Measurements from ENCODE around the gene IL32. TPM values are rescaled to one million over a fixed set of nuclear protein-coding genes. Genes with fewer than 3 reads are reported as not detected.
A peak's percentile ranks its signal among the peaks of the same experiment; 100 is the strongest.

The IL32 gene
- total RNA-seq (2.0 and 2.3 TPM in 2 replicates), polyA plus RNA-seq (2.0 and 15.0 TPM in 2 replicates), polyA minus RNA-seq (1.9 and 16.8 TPM in 2 replicates)
- total RNA-seq (2013): 3.2 TPM

- Histone ChIP-seq H3K27ac (ENCODE audit: low read length in 2 of 2) (no peak within 1 kb of the TSS), H3K27me3 (replicated peaks in 1 of 4; ENCODE audit: control extremely low read depth in 1 of 4, control insufficient read depth in 3 of 4, insufficient read depth in 4 of 4, low read length in 3 of 4) (peaks cover 0 to under 1% (median 0%) of the 10 kb centered on the region in 4 experiments), H4K20me1 (ENCODE audit: control insufficient read depth, insufficient read depth, low read length, poor library complexity, severe bottlenecking) (no peaks in the 10 kb centered on the region), H3K36me3 (replicated peaks in 1 of 2; ENCODE audit: control extremely low read depth in 1 of 2, control insufficient read depth in 1 of 2, extremely low read depth in 1 of 2, insufficient read depth in 2 of 2, low read length in 1 of 2) (no peaks in the 10 kb centered on the region), H2AFZ (ENCODE audit: insufficient read depth, low read depth, low read length, poor library complexity, severe bottlenecking) (no peak within 1 kb of the TSS), H3K4me3 (ENCODE audit: control extremely low read depth in 1 of 5, extremely low read depth in 1 of 5, insufficient read depth in 1 of 5, low read depth in 2 of 5, low read length in 4 of 5) (no peak within 1 kb of the TSS), H3K9me3 (ENCODE audit: control extremely low read depth in 1 of 3, control insufficient read depth in 2 of 3, insufficient read depth in 1 of 3, low read length in 2 of 3) (no peaks in the 10 kb centered on the region), H3K79me2 (ENCODE audit: control insufficient read depth, insufficient read depth, low read length) (no peaks in the 10 kb centered on the region), H3K4me1 (ENCODE audit: control insufficient read depth in 2 of 2, insufficient read depth in 2 of 2, low read length in 2 of 2) (peaks cover 3 to 4% of the 10 kb centered on the region in 2 donors), H3K4me2 (replicated peaks; ENCODE audit: low read depth, low read length, poor library complexity, severe bottlenecking) (no peak within 1 kb of the TSS), H3K9ac (ENCODE audit: low read length) (no peak within 1 kb of the TSS)
- TF ChIP-seq CTCF (IDR thresholded peaks at IDR 0.05) (no peak), EZH2 (IDR thresholded peaks at IDR 0.05; ENCODE audit: borderline replicate concordance, insufficient read depth, low read depth, low read length, poor library complexity, severe bottlenecking) (no peak)
- ChIA-PET POLR2A (interaction anchor here (0.6 kb wide), 1 partner anchor 40 kb away, joined by 6 read pairs; no protein-coding TSS in a partner anchor), CTCF (interaction anchor here (5.0 kb wide), 1 partner anchor 62 kb away, joined by 38 read pairs; no protein-coding TSS in a partner anchor)
- peaks cover 4% of the 10 kb centered on the region for H3K4me1 Mint-ChIP-seq
- H3K27me3 Mint-ChIP-seq: no peaks in the 10 kb centered on the region
- intact Hi-C loops (cut with micrococcal nuclease): no loop called here
- WGBS (ENCODE audit: insufficient coverage): 83% methylated on average over 9 of the region's 13 CpGs
- H3K4me3 Mint-ChIP-seq: no peak within 1 kb of the TSS
- no peak for DNase-seq
- ATAC-seq (ENCODE audit: low read depth): no peak
- H3K27ac Mint-ChIP-seq: peak within 1 kb of the TSS; percentile 59
- no peaks in the 10 kb centered on the region for H3K9me3 Mint-ChIP-seq (ENCODE audit: insufficient read depth)
These were observed at the start of gene IL32 for GRCh38 chr16:3065069-3065741. Gene IL32 (plus strand): TSS chr16:3065640. CDS start chr16:3065812, 172 bp downstream.

GRCh38 chr16:3015865-3016521 lies 49.4 kb upstream of the IL32 start:
- Mint-ChIP-seq H3K9me3 (ENCODE audit: insufficient read depth) (no peaks in the 10 kb centered on the region), H3K4me1 (peaks cover 12% of the 10 kb centered on the region), H3K4me3 (peak overlapping the region; percentile 39), H3K27me3 (peaks cover 22% of the 10 kb centered on the region), H3K27ac (no peak overlapping the region)
- POLR2A ChIA-PET: no interaction called here
- Histone ChIP-seq H3K9me3 (ENCODE audit: control extremely low read depth in 1 of 3, control insufficient read depth in 2 of 3, insufficient read depth in 1 of 3, low read length in 2 of 3) (peaks cover 0 to 4% (median 0%) of the 10 kb centered on the region in 3 donors), H3K27ac (ENCODE audit: low read length in 2 of 2) (no peak overlapping the region), H3K4me1 (ENCODE audit: control insufficient read depth in 2 of 2, insufficient read depth in 2 of 2, low read length in 2 of 2) (peaks cover 13 to 22% of the 10 kb centered on the region in 2 donors), H3K9ac (ENCODE audit: low read length) (no peak overlapping the region), H2AFZ (ENCODE audit: insufficient read depth, low read depth, low read length, poor library complexity, severe bottlenecking) (no peak overlapping the region), H4K20me1 (ENCODE audit: control insufficient read depth, insufficient read depth, low read length, poor library complexity, severe bottlenecking) (no peaks in the 10 kb centered on the region), H3K4me2 (replicated peaks; ENCODE audit: low read depth, low read length, poor library complexity, severe bottlenecking) (no peak overlapping the region), H3K27me3 (replicated peaks in 1 of 4; ENCODE audit: control extremely low read depth in 1 of 4, control insufficient read depth in 3 of 4, insufficient read depth in 4 of 4, low read length in 3 of 4) (peaks cover 0 to 29% (median 14%) of the 10 kb centered on the region in 4 experiments), H3K79me2 (ENCODE audit: control insufficient read depth, insufficient read depth, low read length) (no peaks in the 10 kb centered on the region), H3K4me3 (ENCODE audit: control extremely low read depth in 1 of 5, extremely low read depth in 1 of 5, insufficient read depth in 1 of 5, low read depth in 2 of 5, low read length in 4 of 5) (no peak overlapping the region), H3K36me3 (replicated peaks in 1 of 2; ENCODE audit: control extremely low read depth in 1 of 2, control insufficient read depth in 1 of 2, extremely low read depth in 1 of 2, insufficient read depth in 2 of 2, low read length in 1 of 2) (no peaks in the 10 kb centered on the region)
- no peak for ATAC-seq (ENCODE audit: low read depth)
- 91% methylated on average over 10 of the region's 13 CpGs for WGBS (ENCODE audit: insufficient coverage)
- intact Hi-C loops (cut with micrococcal nuclease): no loop called here
- CTCF ChIA-PET: interaction anchor here (1.4 kb wide), 1 partner anchor 12 kb away, joined by 4 read pairs; no protein-coding TSS in a partner anchor
- DNase-seq: no peak
- TF ChIP-seq CTCF (IDR thresholded peaks at IDR 0.05) (no peak), EZH2 (IDR thresholded peaks at IDR 0.05; ENCODE audit: borderline replicate concordance, insufficient read depth, low read depth, low read length, poor library complexity, severe bottlenecking) (no peak)
